HG02884 (cell line): Measurements from ENCODE around the gene SMG6.
"Not testable (repeated sequence)": the region's sequence is repeated elsewhere in the genome, so short reads cannot be mapped to it uniquely, and the experiment has no call there.

Source experiments
- ATAC-seq: cut with Tn5 transposase; IDR thresholded peaks from one replicate; pipeline ENCODE4 v1.9.1; 2021; ENCODE audit warnings: mild to moderate bottlenecking, moderate library complexity; ENCODE audit not compliant: unreplicated experiment

SMG6 gene

DNA sequence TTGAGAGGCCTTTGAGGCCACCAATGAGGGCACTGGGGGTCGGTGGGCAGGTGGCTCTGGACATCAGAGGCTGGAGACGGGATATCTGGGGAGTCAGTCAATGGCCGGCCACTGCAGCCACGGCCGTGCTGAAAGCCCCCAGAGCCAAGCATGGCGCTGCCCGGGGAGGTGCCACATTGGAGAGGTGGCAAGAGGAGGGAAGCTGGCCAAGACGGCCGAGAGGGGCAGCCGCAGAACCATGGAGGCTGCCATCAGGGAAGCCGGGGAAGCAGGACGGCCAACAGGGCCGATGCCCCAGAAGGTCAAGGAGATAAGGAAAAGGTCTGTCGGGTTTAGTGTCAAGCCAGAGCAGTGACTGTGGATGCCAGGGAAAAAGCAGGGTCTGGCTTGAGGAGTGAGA, 288.3 kb downstream of the SMG6 start:
- no peak for ATAC-seq

DNA sequence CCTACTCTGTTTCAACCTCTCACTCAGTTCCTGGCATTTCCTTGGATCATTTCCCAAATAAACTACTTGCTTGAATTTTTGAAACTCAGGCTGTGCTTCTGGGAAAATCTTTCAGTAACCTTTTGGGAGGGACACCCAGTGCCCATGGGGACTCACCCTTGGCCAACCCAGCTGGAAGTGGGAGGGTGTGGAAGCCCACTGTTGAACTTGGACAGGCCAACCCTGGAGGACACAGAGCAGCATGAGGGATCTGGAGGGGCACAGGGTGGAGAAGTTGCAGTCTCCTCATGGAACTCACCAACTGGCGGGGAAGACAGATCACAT, 289.6 kb downstream of the SMG6 start:
- ATAC-seq: no peak

DNA sequence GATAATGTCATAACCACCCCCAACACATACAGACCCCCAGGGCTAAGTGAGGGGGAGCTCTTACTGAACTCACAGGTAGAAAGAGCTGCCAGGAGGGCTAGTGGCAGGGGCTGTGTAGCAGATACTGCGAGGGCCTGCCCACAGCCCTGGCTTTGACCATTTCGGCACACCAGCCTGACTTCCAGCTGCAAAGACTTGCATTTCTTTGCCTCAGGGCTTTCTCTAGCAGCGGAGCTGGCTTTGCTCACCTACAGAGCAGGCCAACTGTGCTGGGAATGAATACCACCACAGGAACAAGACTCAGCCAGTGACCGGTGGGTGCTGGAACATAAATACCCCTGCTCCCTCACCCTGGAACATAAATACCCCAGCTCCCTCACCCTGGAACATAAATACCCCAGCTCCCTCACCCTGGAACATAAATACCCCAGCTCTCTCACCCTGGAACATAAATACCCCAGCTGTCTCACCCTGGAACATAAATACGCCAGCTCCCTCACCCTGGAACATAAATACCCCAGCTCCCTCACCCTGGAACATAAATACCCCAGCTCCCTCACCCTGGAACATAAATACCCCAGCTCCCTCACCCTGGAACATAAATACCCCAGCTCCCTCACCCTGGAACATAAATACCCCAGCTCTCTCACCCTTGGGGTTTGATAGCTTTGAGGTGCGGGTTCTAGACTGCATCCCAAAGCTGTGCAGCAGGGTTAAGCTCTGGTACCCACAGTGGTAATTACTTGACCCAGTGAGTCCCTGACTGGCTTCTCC, 290.2 kb downstream of the SMG6 start:
- ATAC-seq: not testable (repeated sequence)

DNA sequence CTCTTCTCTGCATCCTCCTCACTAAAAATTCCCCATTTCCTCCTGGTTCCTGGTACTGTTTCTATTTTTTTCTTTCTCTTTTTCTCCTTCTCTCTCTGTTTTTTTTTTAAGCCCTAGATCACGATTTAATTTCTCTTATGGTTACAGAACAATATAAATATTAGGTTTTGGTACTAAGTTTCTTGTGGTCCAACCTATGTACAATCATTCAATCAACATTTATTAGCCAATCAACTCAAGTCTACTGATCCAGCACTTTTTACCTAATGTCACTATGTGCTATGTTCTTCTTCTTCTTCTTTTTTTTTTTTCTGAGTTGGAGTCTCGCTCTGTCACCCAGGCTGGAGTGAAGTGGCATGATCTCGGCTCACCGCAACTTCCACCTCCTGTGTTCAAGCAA, 291.1 kb downstream of the SMG6 start:
- no peak for ATAC-seq

DNA sequence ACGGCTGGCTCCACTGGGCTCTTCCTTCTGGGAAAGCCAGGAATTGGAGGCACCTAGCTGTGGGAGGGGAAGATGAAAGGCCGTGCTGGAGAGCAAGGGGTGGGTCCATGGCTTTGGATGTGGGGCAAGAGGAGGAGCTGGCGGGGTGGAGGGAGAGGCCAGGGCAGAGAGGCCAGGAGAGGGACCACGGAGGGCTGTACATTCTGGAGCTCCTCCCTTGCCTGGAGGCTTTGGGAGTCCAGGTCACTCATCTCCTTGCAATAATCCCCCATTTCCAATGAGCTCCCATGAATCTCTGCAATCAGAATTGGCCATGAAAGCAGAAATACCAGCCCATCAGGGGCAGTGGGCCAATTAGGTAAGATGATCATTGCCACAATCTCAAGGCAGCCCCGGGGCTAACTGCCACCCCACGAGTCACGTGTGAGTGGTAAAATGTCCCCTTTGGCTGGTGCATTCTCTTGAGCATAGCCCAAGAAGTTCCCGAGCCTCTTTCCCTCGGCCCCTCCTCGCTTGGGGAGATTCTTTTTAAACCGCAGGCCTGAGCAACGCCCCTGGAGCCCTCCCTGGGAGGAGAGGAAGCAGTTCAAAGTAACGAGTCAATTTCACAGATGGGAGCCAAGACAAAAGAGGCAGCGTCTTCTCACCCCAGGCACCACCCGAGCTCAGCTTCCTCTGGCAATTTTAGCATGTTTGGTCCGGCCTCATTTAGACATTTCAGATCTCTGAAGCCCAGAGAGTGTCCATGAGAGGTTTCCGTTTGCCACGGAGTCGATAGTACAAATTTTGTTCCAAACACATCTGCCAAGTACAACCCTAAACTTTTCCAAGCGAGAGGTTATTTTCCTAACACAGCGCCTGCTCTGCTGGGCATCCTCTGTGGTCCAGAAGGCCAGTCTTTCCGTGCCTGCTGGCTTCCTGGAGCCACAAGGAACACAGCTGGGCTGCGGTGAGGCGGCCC, 291.9 kb downstream of the SMG6 start:
- ATAC-seq: no peak
